Colonic mucosa (tissue), 4 donors: ENCODE results near the gene BRIP1. TPM values are rescaled to one million over a fixed set of nuclear protein-coding genes. Genes with fewer than 3 reads are reported as not detected.

Experiments used
- DNase-seq: peaks from one replicate; pipeline ENCODE4 v3.0.0-alpha.2; 2020
- H3K27ac ChIP-seq: fragments of 200-600 bp; one replicate; pipeline ENCODE4 v1.8.0; 2021
- H3K27me3 ChIP-seq: fragments of 200-600 bp; one replicate; pipeline ENCODE4 v1.8.0; 2021
- H3K36me3 ChIP-seq: fragments of 200-600 bp; one replicate; pipeline ENCODE4 v1.8.0; 2021
- H3K4me1 ChIP-seq: fragments of 200-600 bp; one replicate; pipeline ENCODE4 v1.8.0; 2021; ENCODE audit warnings: mild to moderate bottlenecking
- H3K4me3 ChIP-seq: fragments of 200-600 bp; one replicate; pipeline ENCODE4 v1.8.0; 2021
- H3K9ac ChIP-seq, 2 donors: one replicate each; pipeline ENCODE4 v1.7.0; 2013; ENCODE audit warnings: control low read depth in 2 of 2, low read depth in 2 of 2, low read length in 2 of 2
- H3K9me3 ChIP-seq: fragments of 200-600 bp; one replicate; pipeline ENCODE4 v1.8.0; 2021
- intact Hi-C: fragments of 100-400 bp; cut with DNase I; formaldehyde crosslinking; loops from one replicate; pipeline ENCODE4 v1.14.1; 2022
- total RNA-seq, 2 donors: library from RNA; stranded (reverse); fragmentation: NEBNext Ultra II Directional in 1 of 2; extraction: Animal tissue kit (Norgen Biotek cat#: 25700) in 1 of 2; gene quantifications; one replicate each; pipeline ENCODE4 v1.2.1, GENCODE V29; 2021
- TF ChIP-seq, protein P1 (sequence below): fragments of 200-600 bp; IDR thresholded peaks from one replicate; pipeline ENCODE4 v1.8.0; 2022; ENCODE audit warnings: antibody characterized with exemption, mild to moderate bottlenecking
- donor health status: healthy.
- donor health status: DM: no; HTN: no; CAD: no.
- donor health status: DM: no; HTN: no; CAD: no.

BRIP1 gene
- total RNA-seq, 2 donors from 2014 or later, result 3.3 to 10.1 TPM

DNA sequence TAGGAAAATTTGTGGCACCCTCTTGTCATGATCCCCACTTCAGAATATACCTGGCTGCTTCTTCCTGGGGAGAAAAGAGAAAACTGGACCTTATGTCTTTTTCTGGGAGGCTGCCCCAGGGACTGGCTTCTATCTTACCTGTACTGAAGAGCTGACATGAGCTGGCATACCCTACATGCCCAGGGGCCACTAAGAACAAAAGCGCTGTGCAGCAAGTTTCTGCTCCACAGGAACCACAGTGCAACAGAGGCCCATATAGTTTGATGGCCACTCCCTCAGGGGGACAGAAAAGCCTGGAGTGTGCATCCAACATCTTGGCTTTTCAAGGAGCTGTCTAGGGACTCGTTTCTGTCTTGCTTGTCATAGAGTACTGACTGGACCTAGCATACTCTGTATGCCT, 175.6 kb downstream of the BRIP1 start:
- no peak for DNase-seq
- Histone ChIP-seq H3K4me1 (no peaks in the 10 kb centered on the region), H3K36me3 (no peaks in the 10 kb centered on the region), H3K27ac (no peak overlapping the region), H3K9ac (no peak overlapping the region), H3K27me3 (no peaks in the 10 kb centered on the region), H3K4me3 (no peak overlapping the region), H3K9me3 (no peaks in the 10 kb centered on the region)
- intact Hi-C loops, result no loop called here
- TF ChIP-seq, protein P1, sequence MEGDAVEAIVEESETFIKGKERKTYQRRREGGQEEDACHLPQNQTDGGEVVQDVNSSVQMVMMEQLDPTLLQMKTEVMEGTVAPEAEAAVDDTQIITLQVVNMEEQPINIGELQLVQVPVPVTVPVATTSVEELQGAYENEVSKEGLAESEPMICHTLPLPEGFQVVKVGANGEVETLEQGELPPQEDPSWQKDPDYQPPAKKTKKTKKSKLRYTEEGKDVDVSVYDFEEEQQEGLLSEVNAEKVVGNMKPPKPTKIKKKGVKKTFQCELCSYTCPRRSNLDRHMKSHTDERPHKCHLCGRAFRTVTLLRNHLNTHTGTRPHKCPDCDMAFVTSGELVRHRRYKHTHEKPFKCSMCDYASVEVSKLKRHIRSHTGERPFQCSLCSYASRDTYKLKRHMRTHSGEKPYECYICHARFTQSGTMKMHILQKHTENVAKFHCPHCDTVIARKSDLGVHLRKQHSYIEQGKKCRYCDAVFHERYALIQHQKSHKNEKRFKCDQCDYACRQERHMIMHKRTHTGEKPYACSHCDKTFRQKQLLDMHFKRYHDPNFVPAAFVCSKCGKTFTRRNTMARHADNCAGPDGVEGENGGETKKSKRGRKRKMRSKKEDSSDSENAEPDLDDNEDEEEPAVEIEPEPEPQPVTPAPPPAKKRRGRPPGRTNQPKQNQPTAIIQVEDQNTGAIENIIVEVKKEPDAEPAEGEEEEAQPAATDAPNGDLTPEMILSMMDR, result no peak

DNA sequence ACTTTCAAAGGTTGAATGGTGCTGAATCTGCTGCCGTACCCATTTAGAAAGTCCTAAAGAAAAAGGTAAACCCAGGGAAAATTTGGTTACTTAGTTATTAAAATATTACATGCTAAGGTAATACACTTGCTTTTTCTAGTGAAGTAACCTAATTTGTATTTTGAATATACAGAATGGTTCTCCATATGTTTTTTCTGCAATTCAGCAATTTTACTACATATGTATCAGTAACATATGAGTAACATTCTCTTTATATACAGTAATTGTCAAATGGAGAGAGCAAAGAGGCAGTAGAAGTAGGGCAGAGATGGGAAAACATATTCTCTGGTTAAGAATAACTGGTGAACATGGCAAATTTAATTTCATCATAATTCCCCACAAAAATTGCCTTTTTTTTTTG, 177.2 kb downstream of the BRIP1 start:
- TF ChIP-seq, protein P1, result no peak
- intact Hi-C loops, result no loop called here
- Histone ChIP-seq H3K9ac (no peak overlapping the region), H3K4me3 (no peak overlapping the region), H3K27ac (no peak overlapping the region), H3K36me3 (no peaks in the 10 kb centered on the region), H3K27me3 (no peaks in the 10 kb centered on the region), H3K4me1 (no peaks in the 10 kb centered on the region), H3K9me3 (no peaks in the 10 kb centered on the region)
- no peak for DNase-seq

DNA sequence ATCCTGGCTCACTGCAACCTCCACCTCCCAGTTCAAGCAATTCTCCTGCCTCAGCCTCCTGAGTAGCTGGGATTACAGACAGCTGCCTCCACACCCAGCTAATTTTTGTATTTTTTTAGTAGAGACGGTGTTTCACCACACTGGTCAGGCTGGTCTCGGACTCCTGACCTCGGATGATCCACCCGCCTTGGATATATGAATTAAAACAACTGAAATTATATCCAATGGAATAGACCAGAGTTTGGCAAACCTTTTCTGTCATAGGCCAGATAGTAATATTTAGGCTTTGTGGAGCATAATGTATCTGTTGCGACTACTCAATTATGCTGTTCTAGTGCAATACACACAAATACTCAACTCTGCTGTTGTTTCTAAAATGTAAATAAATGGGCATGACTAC, 178.5 kb downstream of the BRIP1 start:
- Histone ChIP-seq H3K27ac (no peak overlapping the region), H3K9ac (no peak overlapping the region), H3K4me1 (no peaks in the 10 kb centered on the region), H3K36me3 (no peaks in the 10 kb centered on the region), H3K9me3 (no peaks in the 10 kb centered on the region), H3K27me3 (no peaks in the 10 kb centered on the region), H3K4me3 (no peak overlapping the region)
- intact Hi-C loops, result no loop called here
- TF ChIP-seq, protein P1, result no peak
- DNase-seq, result no peak

DNA sequence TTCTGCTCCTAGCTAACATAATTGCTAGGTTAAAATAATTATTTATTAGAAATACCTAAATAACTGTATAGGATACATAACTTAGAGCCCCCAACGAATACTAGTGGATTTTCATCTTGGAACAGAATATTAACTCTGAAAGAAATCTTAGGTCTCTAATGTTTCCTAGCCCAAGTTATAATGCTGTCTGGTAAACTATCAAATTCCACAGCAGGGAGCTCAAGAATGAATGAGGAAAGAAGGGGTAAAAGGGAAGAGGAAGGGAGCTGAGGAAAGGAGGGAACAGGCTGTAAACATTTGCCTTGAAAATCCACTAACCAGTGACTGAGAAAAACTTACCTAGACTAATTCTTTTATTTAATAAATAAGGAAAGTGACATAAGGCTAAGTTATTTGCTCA, 179.2 kb downstream of the BRIP1 start:
- H3K9me3 ChIP-seq, result no peaks in the 10 kb centered on the region
- intact Hi-C loops, result no loop called here
- TF ChIP-seq, protein P1, result no peak

DNA sequence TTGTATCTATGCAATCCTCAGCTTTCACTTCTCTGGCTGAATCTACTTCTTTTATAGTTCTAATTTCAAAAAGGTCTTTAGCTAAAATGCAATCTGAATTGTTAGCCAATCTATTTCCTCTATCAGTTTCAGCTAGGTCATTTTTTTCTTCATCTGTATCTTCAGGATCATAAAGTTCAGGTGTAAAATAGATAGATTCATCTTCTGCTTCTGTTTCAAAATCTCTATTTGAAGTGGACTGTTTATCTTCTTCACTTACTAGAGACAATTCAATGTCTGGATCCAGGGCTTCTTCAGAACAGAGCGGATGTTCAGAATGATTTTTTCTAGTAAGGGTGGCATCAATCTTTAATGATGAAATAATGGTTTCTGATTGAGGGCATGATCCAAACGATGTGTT, 179.9 kb downstream of the BRIP1 start:
- Histone ChIP-seq H3K4me3 (no peak overlapping the region), H3K9ac (no peak overlapping the region), H3K27ac (no peak overlapping the region), H3K36me3 (no peaks in the 10 kb centered on the region), H3K27me3 (no peaks in the 10 kb centered on the region), H3K9me3 (no peaks in the 10 kb centered on the region), H3K4me1 (no peaks in the 10 kb centered on the region)
- no peak for DNase-seq
- intact Hi-C loops, result no loop called here
- TF ChIP-seq, protein P1, result no peak

More for the DNA sequence above, 179.2 kb downstream of the BRIP1 start:
- Histone ChIP-seq H3K4me3 (no peak overlapping the region), H3K36me3 (no peaks in the 10 kb centered on the region), H3K4me1 (no peaks in the 10 kb centered on the region), H3K27ac (no peak overlapping the region), H3K9ac (no peak overlapping the region), H3K27me3 (no peaks in the 10 kb centered on the region)
- no peak for DNase-seq

DNA sequence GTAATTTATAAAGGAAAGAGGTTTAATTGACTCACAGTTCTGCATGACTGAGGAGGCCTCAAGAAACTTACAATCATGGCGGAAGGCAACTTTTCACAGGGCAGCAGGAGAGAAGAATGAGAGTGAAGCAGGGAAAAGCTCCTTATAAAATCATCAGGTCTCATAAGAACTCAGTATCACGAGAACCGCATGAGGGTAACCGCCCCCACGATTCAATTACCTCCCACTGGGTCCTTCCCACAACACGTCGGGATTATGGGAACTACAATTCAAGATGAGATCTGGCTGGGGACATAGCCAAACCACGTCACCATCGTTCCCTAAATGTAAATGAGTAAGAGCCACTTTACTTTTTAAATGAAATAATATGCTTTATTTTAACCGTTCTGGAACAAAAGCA, 182.4 kb downstream of the BRIP1 start:
- no peaks in the 10 kb centered on the region for H3K4me1 ChIP-seq
- intact Hi-C loops, result no loop called here
- no peaks in the 10 kb centered on the region for H3K9me3 ChIP-seq
- H3K9ac ChIP-seq, result no peak overlapping the region
- H3K36me3 ChIP-seq, result no peaks in the 10 kb centered on the region
- TF ChIP-seq, protein P1, result no peak
- no peak for DNase-seq
- H3K27ac ChIP-seq, result no peak overlapping the region
- H3K27me3 ChIP-seq, result no peaks in the 10 kb centered on the region
- H3K4me3 ChIP-seq, result no peak overlapping the region
